HG03378 (cell line): ENCODE data around the gene CD4.

ENCODE experiments used
- ATAC-seq: cut with Tn5 transposase; IDR thresholded peaks from one replicate; pipeline ENCODE4 v1.9.1; 2021; ENCODE audit warnings: mild to moderate bottlenecking, moderate library complexity; ENCODE audit not compliant: unreplicated experiment

Gene CD4

GRCh38 chr12:6765048-6765633 lies 24.2 kb upstream of the CD4 start:
- no peak for ATAC-seq

GRCh38 chr12:6765634-6766581 lies 23.4 kb upstream of the CD4 start, which contains the start of gene PTMS:
Gene PTMS (plus strand): TSS chr12:6766363. CDS start chr12:6766706, 343 bp downstream.
- ATAC-seq = no peak

DNA sequence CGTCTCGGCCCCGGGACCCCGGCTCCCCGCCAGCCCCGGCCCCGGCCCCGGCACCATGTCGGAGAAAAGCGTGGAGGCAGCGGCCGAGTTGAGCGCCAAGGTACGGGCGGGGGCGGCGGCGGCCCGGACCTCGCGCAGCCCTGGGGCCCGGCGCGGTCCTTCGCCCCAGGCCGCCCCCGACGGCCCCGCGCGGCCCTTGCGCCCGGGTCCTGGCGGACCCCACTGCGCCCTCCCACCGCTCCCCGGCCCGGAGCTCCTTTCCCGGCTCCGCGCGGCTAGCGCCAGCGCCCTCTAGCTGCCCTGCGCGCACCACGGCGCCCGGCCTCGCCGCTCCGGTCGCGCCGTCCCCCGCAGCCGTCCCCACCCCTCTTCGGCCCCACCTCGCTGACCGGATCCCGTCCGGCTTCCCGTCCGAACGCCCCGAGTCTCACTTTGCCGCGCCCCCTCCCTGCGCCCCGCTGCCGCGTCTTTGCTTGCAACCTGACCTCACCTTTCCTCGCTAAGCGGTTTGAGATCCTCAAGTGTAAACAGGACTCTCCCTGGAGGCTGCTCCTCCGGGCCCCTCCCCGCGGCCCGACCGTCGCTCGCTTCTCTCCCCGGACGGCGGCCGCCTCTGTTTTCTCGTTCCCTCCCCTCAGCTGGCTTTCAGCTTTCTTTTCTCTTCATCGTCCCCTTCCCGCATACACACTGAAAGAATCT lies 22.5 kb upstream of the CD4 start:
- ATAC-seq = no peak

DNA sequence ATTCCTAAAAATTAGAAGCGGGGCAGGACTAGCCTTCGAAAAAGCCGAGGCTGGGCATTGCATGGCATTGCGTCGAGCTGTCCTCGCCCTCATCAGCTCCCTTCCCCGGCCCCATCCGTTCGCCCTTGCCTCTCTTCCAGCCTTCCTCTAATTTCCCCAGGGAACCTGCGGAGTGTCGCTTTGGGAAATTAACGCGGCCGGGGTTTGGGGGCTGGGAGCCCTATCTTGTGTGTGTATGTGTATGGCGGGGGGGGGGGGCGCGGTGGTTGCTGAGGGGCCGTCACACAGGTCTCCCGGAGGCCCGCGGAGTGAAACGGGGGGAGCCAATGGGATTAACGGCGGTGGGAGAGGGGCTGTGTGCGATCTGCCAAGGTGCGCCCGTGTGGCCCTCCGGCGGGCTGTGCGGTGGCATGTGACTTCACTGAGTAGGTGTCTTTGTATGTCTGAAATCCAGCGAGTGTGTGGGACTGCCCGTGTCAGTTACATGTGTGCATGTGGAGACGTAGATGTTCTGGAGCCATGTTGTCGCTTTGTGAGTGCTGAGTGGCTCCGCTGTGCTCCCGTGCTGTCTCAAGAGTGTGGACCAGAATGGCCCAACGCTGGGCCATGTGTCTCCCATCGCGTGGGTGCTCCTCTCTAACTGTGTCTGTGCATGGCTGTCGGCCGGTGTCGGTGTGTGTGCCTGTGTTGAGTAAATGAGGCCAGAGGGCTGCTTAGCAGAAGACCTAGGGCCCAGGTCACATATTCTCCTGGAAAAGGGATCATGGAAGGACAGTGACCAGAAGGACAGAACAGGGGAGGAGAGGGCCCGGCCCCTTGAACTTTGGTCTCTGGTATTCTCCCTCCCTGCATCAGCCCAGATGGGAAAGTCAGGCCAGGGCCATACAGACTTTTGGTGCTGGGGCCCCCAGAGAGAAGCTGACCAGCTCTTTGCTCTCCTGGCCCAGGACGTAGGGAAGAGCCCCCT lies 21.7 kb upstream of the CD4 start:
- no peak for ATAC-seq

DNA sequence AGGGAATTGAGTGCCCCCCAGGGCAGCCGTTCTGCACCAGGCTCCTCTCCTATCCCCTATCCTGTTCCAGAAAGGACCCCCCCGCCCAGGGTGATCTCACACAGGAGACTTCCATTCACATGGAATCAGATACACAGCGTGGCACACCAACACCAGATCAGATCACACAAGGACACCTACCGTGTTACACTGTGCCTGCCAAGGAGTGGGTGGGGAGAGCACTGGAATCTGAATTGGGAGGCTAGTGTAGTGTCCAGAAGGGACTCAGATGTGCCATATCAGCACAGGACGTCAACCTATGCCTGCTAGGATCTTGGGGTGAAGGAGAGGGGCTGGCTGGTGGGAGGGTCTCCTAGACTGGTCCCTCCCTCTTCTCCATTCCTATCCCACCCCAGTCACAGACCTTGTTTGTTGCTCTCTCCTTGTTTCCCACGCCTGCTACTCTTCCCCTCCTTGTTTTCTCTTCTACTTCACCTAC lies 20.9 kb upstream of the CD4 start:
- no peak for ATAC-seq

DNA sequence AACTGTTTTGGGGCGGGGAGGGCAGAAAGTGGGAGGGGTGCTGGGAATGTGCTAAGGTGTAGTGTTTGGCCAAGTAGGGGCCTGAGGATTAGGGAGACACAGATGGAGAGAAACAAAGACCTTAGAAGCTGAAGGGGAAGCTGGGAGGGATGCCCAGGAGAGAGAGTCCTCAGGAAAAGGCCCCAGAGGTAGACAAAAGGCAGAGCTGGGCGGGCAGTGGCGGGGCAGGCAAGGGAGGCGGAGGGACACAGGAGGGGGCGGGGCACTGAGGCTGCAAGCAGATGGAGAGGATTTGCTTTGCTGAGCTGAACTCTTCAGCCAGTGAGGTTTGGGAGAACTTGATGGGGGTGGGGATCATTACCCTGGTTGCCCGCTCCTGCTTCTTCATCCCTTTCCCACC lies 20.3 kb upstream of the CD4 start:
- no peak for ATAC-seq

GRCh38 chr12:6769666-6770065 lies 19.7 kb upstream of the CD4 start:
- ATAC-seq = no peak

DNA sequence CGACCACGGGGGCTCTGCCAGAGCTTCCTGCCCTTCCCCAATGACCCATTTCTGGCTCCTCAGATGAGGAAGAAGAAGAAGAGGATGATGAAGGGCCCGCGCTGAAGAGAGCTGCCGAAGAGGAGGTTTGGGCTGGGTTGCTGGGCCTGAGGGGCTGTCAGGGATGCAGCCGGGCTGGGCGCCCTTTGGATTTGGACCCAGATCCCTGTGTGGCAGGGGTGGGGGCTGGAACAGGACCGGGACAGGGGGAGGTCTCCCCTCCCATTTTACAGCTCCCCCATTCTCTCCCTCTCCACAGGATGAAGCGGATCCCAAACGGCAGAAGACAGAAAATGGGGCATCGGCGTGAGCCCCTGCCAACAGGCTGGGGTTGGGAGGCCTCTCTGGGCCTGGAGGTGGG lies 19.2 kb upstream of the CD4 start:
- ATAC-seq = no peak

GRCh38 chr12:6770600-6770999 lies 18.7 kb upstream of the CD4 start:
- ATAC-seq = no peak

GRCh38 chr12:6771091-6771495 lies 18.2 kb upstream of the CD4 start:
- no peak for ATAC-seq

GRCh38 chr12:6771509-6772330 lies 17.6 kb upstream of the CD4 start:
- ATAC-seq = no peak

GRCh38 chr12:6772331-6772695 lies 17.0 kb upstream of the CD4 start, which contains the start of gene LAG3:
Gene LAG3 (plus strand): TSS chr12:6772520. CDS start chr12:6772853, 333 bp downstream.
- ATAC-seq = no peak

GRCh38 chr12:6772726-6773589 lies 16.4 kb upstream of the CD4 start:
- ATAC-seq = no peak

DNA sequence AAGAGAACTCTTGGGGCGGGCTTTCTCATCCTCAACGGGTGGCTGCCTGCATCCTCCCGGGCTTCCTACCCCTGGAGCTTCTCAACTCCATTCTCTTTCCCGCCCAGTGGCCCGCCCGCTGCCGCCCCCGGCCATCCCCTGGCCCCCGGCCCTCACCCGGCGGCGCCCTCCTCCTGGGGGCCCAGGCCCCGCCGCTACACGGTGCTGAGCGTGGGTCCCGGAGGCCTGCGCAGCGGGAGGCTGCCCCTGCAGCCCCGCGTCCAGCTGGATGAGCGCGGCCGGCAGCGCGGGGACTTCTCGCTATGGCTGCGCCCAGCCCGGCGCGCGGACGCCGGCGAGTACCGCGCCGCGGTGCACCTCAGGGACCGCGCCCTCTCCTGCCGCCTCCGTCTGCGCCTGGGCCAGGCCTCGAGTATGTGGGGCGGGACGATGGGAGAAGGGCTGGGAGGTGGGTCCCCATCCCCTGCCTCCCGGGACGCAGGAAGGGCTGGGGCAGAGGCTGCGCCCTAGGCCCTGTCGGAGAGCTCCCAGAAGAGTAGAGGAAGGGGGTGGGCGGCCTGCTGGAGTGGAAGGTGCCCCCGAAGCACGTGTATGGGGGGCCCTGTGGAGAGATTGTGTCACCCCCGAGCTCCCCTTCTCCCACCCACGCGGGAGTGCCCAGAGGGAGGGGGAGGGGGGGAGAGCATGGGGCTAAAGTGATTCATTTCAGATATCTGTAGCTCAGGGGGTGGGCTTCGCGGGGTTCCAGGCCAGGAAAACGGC lies 15.6 kb upstream of the CD4 start:
- no peak for ATAC-seq

DNA sequence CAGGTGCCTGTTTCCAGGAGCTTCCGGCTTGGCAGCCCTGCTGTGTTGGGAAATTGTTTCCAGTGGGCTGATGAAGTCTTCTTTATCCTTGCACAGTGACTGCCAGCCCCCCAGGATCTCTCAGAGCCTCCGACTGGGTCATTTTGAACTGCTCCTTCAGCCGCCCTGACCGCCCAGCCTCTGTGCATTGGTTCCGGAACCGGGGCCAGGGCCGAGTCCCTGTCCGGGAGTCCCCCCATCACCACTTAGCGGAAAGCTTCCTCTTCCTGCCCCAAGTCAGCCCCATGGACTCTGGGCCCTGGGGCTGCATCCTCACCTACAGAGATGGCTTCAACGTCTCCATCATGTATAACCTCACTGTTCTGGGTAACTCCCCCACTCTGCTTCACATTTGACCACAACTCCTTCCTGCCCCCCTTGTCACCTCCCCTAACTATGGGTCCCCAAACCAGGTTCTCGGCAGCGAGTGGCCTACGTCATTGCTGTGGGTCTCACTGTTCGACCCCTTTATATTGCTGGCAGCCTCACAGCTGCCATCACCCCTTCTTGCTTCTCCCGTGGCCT lies 14.7 kb upstream of the CD4 start:
- ATAC-seq = no peak

GRCh38 chr12:6775185-6776174 lies 13.8 kb upstream of the CD4 start:
- ATAC-seq = no peak
